Activated T-cell treated with anti-CD3 and anti-CD28 coated beads for 1 hour (primary cell): Measurements from ENCODE around the gene NEU4.
"Not testable (repeated sequence)": the region's sequence is repeated elsewhere in the genome, so short reads cannot be mapped to it uniquely, and the experiment has no call there.

Source experiments
- DNase-seq: peaks from one replicate; pipeline ENCODE4 v3.0.0-alpha.2; 2020; ENCODE audit warnings: low read depth

NEU4 gene

GRCh38 chr2:241775223-241776177 lies 33.5 kb upstream of the NEU4 start:
- no peak for DNase-seq

- DNase-seq, result no peak
Observed at GRCh38 chr2:241776336-241777169, 32.4 kb upstream of the NEU4 start, which contains the start of gene GAL3ST2. GAL3ST2 (plus strand) TSS chr2:241776822; CDS start chr2:241776956, 134 bp downstream.

- DNase-seq, result no peak
Observed at GRCh38 chr2:241777170-241777685, 31.8 kb upstream of the NEU4 start.

- no peak for DNase-seq
Observed at GRCh38 chr2:241777686-241778627, 31.0 kb upstream of the NEU4 start.

- DNase-seq, result no peak
Observed at GRCh38 chr2:241780939-241781569, 27.9 kb upstream of the NEU4 start.

- DNase-seq, result not testable (repeated sequence)
Observed at GRCh38 chr2:241782053-241782452, 26.9 kb upstream of the NEU4 start.

- no peak for DNase-seq
Observed at GRCh38 chr2:241788135-241788534, 20.9 kb upstream of the NEU4 start.

GRCh38 chr2:241788572-241788971 lies 20.4 kb upstream of the NEU4 start:
- no peak for DNase-seq

- DNase-seq, result not testable (repeated sequence)
Observed at GRCh38 chr2:241791385-241791784, 17.6 kb upstream of the NEU4 start.

GRCh38 chr2:241793385-241793784 lies 15.6 kb upstream of the NEU4 start:
- no peak for DNase-seq

GRCh38 chr2:241794250-241794823 lies 14.7 kb upstream of the NEU4 start:
- DNase-seq, result no peak

- no peak for DNase-seq
Observed at GRCh38 chr2:241795021-241795999, 13.7 kb upstream of the NEU4 start.

- DNase-seq, result no peak
Observed at GRCh38 chr2:241796209-241796608, 12.8 kb upstream of the NEU4 start.

GRCh38 chr2:241796610-241797138 lies 12.3 kb upstream of the NEU4 start:
- no peak for DNase-seq

- DNase-seq, result no peak
Observed at GRCh38 chr2:241797441-241798080, 11.4 kb upstream of the NEU4 start.

- no peak for DNase-seq
Observed at GRCh38 chr2:241798081-241798630, 10.8 kb upstream of the NEU4 start.

GRCh38 chr2:241798631-241799521 lies 10.1 kb upstream of the NEU4 start:
- DNase-seq, result no peak
